Measurements from ENCODE around the gene KIF24.
"Not testable (repeated sequence)": the region's sequence is repeated elsewhere in the genome, so short reads cannot be mapped to it uniquely, and the experiment has no call there.

KIF24 gene

DNA sequence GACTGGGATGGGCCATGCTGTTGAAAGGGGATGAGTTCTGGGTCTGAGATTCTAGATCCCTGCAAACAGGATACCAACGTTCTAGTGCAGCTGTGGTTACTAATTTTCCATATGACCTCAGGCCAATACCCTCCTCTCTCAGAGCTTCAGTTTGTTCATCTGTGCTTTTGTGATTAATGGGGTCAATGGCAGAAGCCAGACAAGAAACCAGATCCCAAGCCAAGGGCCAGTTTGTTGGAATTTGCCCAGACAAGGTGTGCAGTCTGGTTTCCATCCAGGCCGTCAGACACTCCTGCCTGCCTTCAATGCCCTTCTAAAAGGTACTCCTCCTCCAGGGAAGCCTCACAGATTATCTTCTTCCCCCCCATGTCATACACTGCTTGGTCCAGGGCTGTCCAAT, 36.2 kb upstream of the KIF24 start:
- DNase-seq: no peak

- DNase-seq: no peak
These were observed 34.7 kb upstream of the KIF24 start for GRCh38 chr9:34363619-34364351.

DNA sequence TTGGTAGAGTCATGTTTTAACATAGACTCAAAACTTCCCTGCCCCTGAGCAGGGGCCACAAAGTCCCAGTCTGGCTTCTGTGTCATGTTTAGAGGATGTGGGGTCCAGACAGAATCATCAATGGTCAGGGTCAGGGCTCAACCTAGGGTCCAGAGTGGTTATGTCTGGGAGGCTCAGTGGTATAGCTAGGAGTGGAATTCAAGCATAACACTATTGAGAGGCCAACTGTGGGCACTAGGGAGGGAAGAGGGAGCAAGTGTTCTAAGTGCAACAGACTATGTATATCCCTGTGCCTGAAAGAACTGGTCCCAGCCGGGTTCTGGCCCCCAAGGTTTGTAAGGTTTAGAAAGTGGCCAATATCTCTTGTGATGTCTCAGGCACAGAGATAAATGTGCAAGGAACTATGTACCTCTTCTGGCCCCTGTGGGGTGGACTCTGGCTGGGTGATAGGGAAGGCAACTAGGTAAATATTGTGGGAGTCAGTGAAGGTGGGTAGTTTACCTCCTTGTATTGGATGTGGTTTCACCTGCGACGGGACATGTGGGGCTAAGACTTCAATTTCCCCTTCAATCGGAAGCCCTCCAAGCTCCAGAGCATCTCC, 33.6 kb upstream of the KIF24 start:
- DNase-seq: no peak

- DNase-seq: not testable (repeated sequence)
These were observed 23.9 kb upstream of the KIF24 start for GRCh38 chr9:34352957-34353356.

DNA sequence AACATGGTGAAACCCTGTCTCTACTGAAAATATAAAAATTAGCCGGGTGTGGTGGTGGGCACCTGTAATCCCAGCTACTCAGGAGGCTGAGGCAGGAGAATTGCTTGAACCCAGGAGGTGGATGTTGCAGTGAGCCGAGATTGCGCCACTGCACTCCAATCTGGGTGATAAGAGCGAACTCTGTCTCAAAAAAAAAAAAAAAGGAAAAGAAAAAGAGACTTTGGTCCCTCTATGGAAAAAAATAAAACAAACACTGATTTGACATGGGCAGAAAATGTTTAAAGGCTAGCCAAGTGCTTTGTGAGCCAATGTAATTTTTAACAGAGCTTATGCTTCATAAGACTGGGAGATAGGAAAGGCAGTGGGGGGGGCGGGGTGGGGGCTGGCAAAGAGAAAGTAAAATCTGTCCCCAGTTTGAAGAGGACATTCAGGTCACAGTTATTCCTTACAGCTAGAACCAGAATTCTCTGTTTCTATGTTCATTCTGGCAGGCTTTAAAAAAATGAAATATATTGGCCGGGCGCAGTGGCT, 23.1 kb upstream of the KIF24 start:
- DNase-seq: not testable (repeated sequence)

DNA sequence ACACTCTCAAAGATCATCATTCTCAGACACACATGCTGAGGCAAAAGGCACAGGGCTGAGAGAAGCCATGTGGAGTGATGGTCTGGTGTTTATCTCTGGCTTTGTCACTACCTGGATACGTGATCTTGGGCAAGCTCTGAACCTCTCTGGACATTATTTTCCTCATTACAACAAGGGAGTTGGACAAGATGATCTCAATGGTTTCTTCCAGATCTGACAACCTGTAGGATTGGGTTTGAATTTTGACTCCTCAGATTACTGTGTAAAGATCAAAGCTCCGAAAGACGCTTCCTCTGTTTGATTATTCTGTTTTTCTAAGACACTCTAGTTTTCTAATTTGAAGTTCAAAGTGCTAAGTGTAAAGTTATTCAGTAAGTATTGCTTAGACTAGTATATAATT, 20.3 kb upstream of the KIF24 start:
- no peak for DNase-seq

GRCh38 chr9:34347800-34348158, 18.7 kb upstream of the KIF24 start:
- DNase-seq: no peak

DNA sequence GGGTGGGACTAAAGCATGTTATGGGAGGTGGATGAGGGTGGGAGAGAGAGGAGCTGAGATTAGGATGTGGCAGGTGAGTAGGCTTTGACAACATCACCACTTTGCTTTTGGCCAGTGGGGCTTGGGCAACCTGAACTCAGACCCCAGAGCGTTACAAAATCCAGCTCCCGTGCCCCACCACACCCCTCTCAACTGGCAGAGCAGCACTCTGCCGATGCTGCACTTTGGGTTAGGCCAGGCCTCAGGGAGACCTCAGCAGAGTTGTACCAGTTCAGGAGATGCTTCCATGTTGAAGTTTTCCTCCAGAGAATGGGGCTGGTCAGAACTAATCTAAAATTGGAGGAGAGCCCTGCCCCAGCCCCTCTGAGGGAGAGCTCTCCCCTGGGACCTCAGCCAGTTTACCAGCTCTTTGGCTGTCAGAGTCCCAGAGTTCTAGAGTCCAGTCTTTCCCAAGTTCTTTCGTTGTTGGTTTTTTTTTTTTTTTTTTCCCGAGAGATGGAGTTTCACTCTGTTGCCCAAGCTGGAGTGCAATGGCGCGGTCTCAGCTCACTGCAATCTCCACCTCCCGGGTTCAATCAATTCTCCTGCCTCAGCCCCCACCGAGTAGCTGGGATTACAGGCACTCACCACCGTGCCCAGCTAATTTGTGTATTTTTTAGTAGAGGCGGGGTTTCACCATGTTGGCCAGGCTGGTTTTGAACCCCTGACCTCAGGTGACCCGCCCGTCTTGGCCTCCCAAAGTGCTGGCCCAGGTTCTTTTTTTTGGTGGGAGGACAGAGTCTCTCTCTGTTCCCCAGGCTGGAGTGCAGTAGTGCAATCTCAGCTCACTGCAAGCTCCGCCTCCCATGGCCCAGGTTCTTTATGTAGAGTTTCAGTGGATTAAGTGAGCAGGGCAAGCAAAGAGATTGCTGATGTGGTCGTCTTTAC, 18.1 kb upstream of the KIF24 start:
- no peak for DNase-seq

- DNase-seq: no peak
These were observed 14.5 kb upstream of the KIF24 start for GRCh38 chr9:34343605-34344004.

- DNase-seq: no peak
These were observed 14.0 kb upstream of the KIF24 start for GRCh38 chr9:34343090-34343489.

GRCh38 chr9:34341659-34342295, 12.7 kb upstream of the KIF24 start:
- DNase-seq: no peak

DNA sequence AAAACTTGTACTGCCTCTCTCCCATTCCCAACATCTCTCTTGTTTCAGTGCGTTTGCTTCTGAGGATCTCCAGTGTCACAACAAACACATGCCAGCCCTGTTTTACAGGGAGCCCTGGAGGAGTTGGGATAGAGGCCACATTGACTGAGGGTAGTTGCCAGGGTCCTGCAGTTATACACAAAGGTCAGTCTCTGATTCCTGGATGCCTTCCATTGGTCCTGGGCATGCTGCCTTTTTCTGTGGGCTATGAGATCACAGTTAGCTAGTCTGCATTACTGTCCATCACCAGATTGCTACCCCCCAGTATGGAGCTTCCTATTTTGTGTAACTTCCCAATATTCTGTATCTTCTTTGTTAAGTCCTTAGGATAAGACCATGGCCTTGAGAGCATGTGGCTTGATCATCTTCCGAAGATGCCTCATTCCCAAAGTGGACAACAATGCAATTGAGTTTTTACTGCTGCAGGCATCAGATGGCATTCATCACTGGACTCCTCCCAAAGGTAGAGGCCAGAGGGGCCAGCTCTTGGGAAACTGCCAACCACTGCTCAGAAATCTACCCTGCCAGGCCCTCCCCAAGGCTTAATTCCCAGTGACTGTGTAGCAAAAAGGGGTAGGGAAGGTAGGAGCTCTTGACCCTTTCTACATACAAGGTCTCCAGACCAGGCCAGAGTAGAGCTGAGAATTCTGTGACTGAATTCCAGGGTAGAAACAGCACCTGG, 9.8 kb upstream of the KIF24 start:
- no peak for DNase-seq

GRCh38 chr9:34338079-34338478, 9.0 kb upstream of the KIF24 start:
- DNase-seq: not testable (repeated sequence)

- DNase-seq: no peak
These were observed 8.3 kb upstream of the KIF24 start for GRCh38 chr9:34337403-34337802.

DNA sequence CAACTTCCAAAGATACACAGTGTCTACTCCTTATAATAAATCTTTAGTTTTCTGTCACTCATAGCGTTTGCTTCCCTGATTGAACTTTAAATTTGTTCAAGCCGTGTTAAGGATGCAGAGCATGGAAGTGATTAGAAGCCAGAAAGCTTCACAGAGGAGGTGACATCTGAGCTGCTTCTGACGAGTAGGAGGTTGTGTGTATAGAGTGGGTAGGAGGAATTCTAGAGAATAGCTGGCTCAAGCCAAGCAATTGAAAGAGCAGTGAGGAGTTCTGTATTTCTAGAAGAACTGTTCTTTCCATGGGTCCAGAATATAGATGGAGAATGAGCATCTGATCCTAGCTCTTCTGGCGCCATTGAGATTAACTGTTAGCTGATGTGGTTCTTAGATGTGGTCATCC, 6.3 kb upstream of the KIF24 start:
- no peak for DNase-seq

GRCh38 chr9:34334916-34335315, 5.8 kb upstream of the KIF24 start:
- no peak for DNase-seq

DNA sequence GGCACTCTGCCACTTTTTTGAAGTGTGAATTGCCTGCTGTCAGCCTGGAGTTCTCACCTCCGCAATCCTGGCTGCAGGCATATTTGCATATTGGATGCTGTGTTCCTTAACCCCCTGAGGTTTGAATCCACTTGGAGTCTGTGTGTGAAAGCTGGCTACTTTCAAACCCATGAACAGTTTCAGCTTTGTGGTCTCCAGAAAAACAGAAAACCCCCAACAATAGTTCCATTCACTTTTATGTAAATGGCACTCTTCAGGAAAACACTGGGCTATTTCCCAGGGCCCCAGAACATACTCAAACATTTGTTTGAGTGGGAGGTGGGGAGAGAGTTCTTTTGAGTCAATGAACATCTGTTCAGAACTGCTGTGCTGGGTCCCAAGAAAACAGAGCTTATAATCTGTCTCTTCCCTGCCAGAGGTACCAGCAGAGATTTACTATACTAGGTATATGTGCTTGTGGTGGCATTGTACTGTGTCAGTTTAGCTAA, 5.3 kb upstream of the KIF24 start:
- DNase-seq: no peak

DNA sequence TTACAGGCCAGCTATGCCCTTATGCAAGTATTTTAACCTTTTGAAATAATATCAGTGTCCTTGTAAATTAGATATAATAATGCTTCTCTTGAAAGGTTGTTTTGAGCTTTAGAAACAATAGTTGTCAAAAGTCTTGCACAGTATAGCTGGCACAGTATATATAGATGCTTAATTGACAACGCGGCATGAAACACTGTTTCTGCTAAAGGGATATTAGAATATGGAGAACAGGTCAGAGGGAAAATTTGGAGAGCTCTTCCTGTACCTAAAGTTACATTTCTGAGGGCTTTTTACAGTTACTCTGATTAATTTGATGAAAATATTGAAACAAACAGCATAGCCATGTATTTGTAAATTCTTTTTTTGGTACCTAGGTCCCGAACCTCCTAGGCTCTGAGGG, 4.8 kb upstream of the KIF24 start:
- no peak for DNase-seq

GRCh38 chr9:34332076-34332964, 3.3 kb upstream of the KIF24 start:
- no peak for DNase-seq

GRCh38 chr9:34331196-34331595, 2.1 kb upstream of the KIF24 start:
- DNase-seq: no peak

DNA sequence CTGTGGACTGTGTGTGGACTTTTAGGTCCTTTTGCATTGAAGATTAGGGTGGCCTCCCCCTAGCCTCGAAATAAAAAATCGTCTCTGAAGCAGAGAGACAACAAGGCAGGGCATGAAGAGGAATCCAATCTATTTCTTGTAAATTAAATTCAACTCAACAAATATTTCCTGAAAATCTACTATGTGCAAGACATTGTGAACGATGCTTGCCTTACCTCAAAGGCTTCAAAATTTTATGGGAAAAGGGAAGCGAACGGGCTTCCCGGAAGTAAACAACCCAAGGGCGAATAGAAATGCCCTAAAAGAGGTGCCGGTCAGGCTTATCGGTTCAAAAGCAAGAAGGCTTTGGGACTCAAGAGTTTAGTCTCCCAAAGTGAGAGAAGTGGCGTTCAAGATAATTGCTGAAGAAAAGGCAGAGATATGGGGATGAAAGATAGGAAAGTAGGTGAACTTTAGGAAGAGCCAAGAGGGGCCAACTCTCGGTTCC, 525 bp downstream of the KIF24 start:
- no peak for DNase-seq
